Glomerular endothelial cell (primary cell): Measurements from ENCODE around the gene UGT8. TPM values are rescaled to one million over a fixed set of nuclear protein-coding genes. Genes with fewer than 3 reads are reported as not detected.

ENCODE experiments used
- DNase-seq: peaks from one replicate; pipeline ENCODE4 v3.0.0-alpha.2; 2011; ENCODE audit warnings: low read depth, low spot score; ENCODE audit errors: extremely low read depth
- total RNA-seq: library from RNA; depleted of rRNA; stranded (reverse); fragments of >200 nt; gene quantifications from 2 replicates; pipeline ENCODE4 v1.2.3, GENCODE V29; 2015

Gene UGT8
- total RNA-seq, 1 donor from 2014 or later: 0.53 TPM

GRCh38 chr4:114688059-114688458 is 89.5 kb downstream of the UGT8 start:
- DNase-seq: no peak

DNA sequence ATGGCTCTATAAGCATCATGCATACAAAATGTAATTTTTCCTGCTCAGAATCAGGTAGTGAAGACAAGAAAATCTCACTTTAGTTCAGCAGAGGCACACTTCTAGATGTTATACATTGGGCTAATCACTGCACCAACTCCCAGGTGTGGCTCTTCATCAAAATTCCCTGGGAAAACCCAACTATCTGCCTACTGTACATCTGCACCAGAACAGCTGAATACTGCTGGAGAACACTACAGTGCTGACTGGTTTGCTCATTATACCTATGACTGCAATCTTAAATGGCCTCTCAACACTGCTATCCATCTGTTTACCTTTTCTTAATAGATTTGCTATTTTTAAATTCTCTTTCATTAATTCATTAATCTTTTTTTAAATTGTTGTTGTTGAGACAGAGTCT is 92.0 kb downstream of the UGT8 start:
- no peak for DNase-seq

GRCh38 chr4:114691865-114692264 is 93.3 kb downstream of the UGT8 start:
- no peak for DNase-seq

DNA sequence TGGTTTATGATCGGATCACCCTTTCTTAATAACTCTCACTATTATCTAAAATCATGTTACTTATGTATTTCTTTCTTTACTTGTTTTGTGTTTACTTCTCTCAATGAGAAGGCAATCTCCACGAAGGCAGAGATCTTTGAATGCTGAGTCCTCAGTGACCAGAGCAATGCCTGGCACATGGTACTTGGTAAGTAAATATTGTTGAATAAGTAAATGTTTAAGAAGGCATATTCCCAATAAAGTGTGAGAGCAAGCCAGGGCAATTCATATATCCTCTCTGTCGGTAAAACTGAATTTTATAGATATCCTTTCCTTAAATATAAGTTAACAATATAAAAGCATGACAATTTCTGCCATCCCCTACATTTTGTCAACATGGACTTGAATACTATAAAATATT is 94.4 kb downstream of the UGT8 start:
- DNase-seq: no peak

DNA sequence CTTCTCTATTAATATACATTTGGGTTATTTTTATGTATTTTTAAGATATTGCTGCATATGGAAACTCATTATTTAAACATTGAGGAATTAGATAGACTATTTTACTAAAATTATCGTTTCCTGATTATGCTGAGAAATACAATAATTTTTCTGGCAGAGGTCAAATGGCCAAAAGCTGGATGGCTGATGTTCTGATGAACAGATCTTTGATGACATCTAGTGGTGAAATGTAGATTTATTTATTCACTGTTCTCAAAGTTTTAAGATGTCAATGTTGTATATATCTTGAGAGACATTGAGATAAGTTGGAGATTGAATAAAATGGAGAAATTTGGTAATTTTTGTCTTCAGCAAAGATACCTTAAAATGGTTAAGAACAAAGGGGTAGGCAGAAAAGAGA is 96.2 kb downstream of the UGT8 start:
- peak; percentile 20 for DNase-seq

GRCh38 chr4:114698231-114698630 is 99.6 kb downstream of the UGT8 start:
- DNase-seq: no peak

DNA sequence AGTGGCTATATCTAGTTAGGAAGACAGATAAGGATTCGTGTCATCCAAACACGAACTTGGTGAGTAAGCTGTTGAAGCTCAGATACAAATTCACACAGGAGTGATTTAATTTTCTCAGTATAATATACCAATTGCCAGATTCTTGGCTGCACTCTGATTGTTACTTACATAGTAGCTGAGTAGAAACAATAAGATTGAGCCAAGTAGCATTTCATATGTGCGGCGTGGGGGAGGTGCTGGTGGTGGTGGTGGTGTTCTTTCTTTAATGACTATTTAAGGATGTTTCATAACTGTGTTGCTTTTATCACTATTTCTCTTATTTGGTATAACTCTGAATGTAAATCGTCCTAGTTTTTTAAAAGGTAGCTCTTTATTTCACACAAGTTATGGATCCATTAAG is 102.9 kb downstream of the UGT8 start:
- no peak for DNase-seq

DNA sequence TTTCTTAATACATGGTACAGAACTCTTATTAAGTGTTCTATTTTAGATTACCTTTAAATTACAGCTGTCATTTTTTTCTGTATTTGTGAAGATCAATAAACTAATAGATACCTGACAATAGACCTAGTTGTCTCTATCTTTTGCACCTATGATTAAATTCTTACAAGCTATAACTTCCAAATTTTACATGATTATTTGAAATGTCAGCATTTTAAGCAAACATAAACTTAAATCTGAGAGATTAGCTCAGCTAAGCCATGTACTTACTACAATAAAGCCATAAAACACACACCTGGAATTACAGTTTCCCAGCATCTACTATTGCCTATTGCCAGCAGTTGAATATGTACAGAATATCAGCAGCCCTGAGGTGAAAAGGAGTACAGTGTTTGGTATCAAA is 118.8 kb downstream of the UGT8 start:
- DNase-seq: no peak

- no peak for DNase-seq
Observed at GRCh38 chr4:114725066-114725465, 126.5 kb downstream of the UGT8 start.

DNA sequence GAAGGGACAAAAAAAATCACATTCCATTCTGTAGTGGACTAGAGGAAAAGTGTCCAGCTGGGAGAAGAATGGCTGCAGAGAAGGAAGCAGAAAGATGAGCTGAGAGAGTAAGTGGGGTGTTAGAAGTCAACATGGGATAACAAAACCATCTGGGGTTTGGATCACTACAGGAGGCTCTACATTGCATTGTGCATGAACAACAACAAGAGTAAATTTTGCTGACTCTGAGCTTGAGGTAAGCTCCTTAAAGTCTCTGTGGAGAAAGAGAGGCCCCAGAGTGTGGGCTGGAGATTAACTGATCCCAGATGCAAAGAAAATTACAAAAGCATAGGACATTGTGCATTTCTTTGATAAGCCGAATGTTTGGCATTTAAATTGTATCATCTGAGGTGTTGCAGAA is 128.9 kb downstream of the UGT8 start:
- DNase-seq: no peak
